ENCODE measurements around the gene RTEL1. TPM values are rescaled to one million over a fixed set of nuclear protein-coding genes. Genes with fewer than 3 reads are reported as not detected.

The RTEL1 gene
- total RNA-seq, 1 experiment from 2014 or later, result 43.0 TPM

GRCh38 chr20:63695424-63696305, 37.6 kb downstream of the RTEL1 start:
- H4K20me1 ChIP-seq (ENCODE audit: low read length), result no peaks in the 10 kb centered on the region
- H3K9me2 ChIP-seq (replicated peaks; ENCODE audit: low read length), result no peaks in the 10 kb centered on the region
- no peak overlapping the region for H2AFZ ChIP-seq (ENCODE audit: low read length)
- H3K4me1 ChIP-seq (ENCODE audit: insufficient read depth, low read length), result peaks cover 39% of the 10 kb centered on the region
- BruUV-seq (replicated peaks), result no TSS peak
- CTCF ChIA-PET, result interaction anchor here (1.0 kb wide), 1 partner anchor 54 kb away, joined by 4 read pairs; no protein-coding TSS in a partner anchor
- no peaks in the 10 kb centered on the region for H3F3A ChIP-seq (ENCODE audit: low read length, unreplicated experiment)
- intact Hi-C loops (cut with micrococcal nuclease), result no loop called here
- H3K9me3 ChIP-seq (ENCODE audit: low read length), result no peaks in the 10 kb centered on the region
- ATAC-seq, result no peak
- no peak for TF ChIP-seq CTCF (conservative IDR thresholded peaks at IDR 0.05; ENCODE audit: low read depth, low read length)
- H3K9ac ChIP-seq (ENCODE audit: low read length), result no peak overlapping the region
- POLR2A ChIA-PET (ENCODE audit: unreplicated experiment), result interaction anchor here (0.6 kb wide), 1 partner anchor 13 kb away, joined by 3 read pairs; no protein-coding TSS in a partner anchor
- 0 out of 2 replicates have a peak, but pooled peaks cover 7% of the 10 kb centered on the region for H3K79me2 ChIP-seq (ENCODE audit: low read length)
- no peak overlapping the region for H3K27ac ChIP-seq (ENCODE audit: low read length)
- H3K36me3 ChIP-seq (ENCODE audit: low read depth, low read length), result peaks cover 4% of the 10 kb centered on the region; the same call in 1 of the 2 replicates
- no peak overlapping the region for H3K4me2 ChIP-seq (ENCODE audit: low read length)
- no peaks in the 10 kb centered on the region for H3K27me3 ChIP-seq (ENCODE audit: low read length)
- H3K4me3 ChIP-seq (ENCODE audit: low read length), result no peak overlapping the region
- no peak for DNase-seq

GRCh38 chr20:63696306-63696627, 38.2 kb downstream of the RTEL1 start:
- Histone ChIP-seq H3K27me3 (ENCODE audit: low read length) (no peaks in the 10 kb centered on the region), H3K36me3 (ENCODE audit: low read depth, low read length) (0 out of 2 replicates have a peak, but pooled peaks cover 4% of the 10 kb centered on the region), H2AFZ (ENCODE audit: low read length) (no peak overlapping the region), H3K4me3 (ENCODE audit: low read length) (peak overlapping the region; percentile 63), H3K79me2 (ENCODE audit: low read length) (0 out of 2 replicates have a peak, but pooled peaks cover 7% of the 10 kb centered on the region), H4K20me1 (ENCODE audit: low read length) (no peaks in the 10 kb centered on the region), H3K9me3 (ENCODE audit: low read length) (no peaks in the 10 kb centered on the region), H3F3A (ENCODE audit: low read length, unreplicated experiment) (no peaks in the 10 kb centered on the region), H3K9me2 (replicated peaks; ENCODE audit: low read length) (no peaks in the 10 kb centered on the region), H3K27ac (ENCODE audit: low read length) (no peak overlapping the region), H3K4me2 (ENCODE audit: low read length) (peak overlapping the region; percentile 89), H3K9ac (ENCODE audit: low read length) (0 out of 2 replicates have a peak overlapping the region, but pooled peaks have one; percentile 79), H3K4me1 (ENCODE audit: insufficient read depth, low read length) (peaks cover 39% of the 10 kb centered on the region)
- BruUV-seq (replicated peaks), result no TSS peak
- TF ChIP-seq CTCF (conservative IDR thresholded peaks at IDR 0.05; ENCODE audit: low read depth, low read length) (no peak), EZH2phosphoT487 (IDR thresholded peaks at IDR 0.05; ENCODE audit: borderline replicate concordance, low read length) (no peak), EZH2 (IDR thresholded peaks at IDR 0.05; ENCODE audit: low read length, unreplicated experiment) (no peak)
- intact Hi-C loops (cut with micrococcal nuclease), result no loop called here
- CTCF ChIA-PET, result interaction anchor here (1.0 kb wide), 1 partner anchor 55 kb away, joined by 4 read pairs; no protein-coding TSS in a partner anchor
- peak; percentile 23 for ATAC-seq
- POLR2A ChIA-PET (ENCODE audit: unreplicated experiment), result no interaction called here
- peak; percentile 61 for DNase-seq
